ENCODE measurements around the gene ZNF407.

ZNF407 gene

GRCh38 chr18:75054046-75054445 is 456.4 kb downstream of the ZNF407 start:
- Histone ChIP-seq H3K36me3 (ENCODE audit: control insufficient read depth, insufficient read depth, low read length) (no peaks in the 10 kb centered on the region), H3K4me3 (ENCODE audit: low read depth, low read length) (no peak overlapping the region), H3K27me3 (ENCODE audit: control insufficient read depth, insufficient read depth, low read length) (no peaks in the 10 kb centered on the region), H3K9me3 (ENCODE audit: control insufficient read depth, low read length) (no peaks in the 10 kb centered on the region), H3K79me2 (no peaks in the 10 kb centered on the region), H3K4me1 (no peaks in the 10 kb centered on the region), H3K4me2 (ENCODE audit: low read length) (no peak overlapping the region), H3K9ac (no peak overlapping the region), H2AFZ (no peak overlapping the region), H3K27ac (no peak overlapping the region)
- TF ChIP-seq CTCF (IDR thresholded peaks at IDR 0.05) = no peak

- TF ChIP-seq CTCF (IDR thresholded peaks at IDR 0.05) = no peak
- Histone ChIP-seq H3K4me2 (ENCODE audit: low read length) (no peak overlapping the region), H3K4me3 (ENCODE audit: low read depth, low read length) (no peak overlapping the region), H3K27me3 (ENCODE audit: control insufficient read depth, insufficient read depth, low read length) (no peaks in the 10 kb centered on the region), H2AFZ (no peak overlapping the region), H3K9ac (no peak overlapping the region), H3K27ac (no peak overlapping the region), H3K36me3 (ENCODE audit: control insufficient read depth, insufficient read depth, low read length) (no peaks in the 10 kb centered on the region), H3K9me3 (ENCODE audit: control insufficient read depth, low read length) (no peaks in the 10 kb centered on the region), H3K79me2 (no peaks in the 10 kb centered on the region), H3K4me1 (no peaks in the 10 kb centered on the region)
Measured at GRCh38 chr18:75054611-75055010, 456.9 kb downstream of the ZNF407 start.

- Histone ChIP-seq H3K27ac (no peak overlapping the region), H3K4me3 (ENCODE audit: low read depth, low read length) (no peak overlapping the region), H3K9me3 (ENCODE audit: control insufficient read depth, low read length) (no peaks in the 10 kb centered on the region), H2AFZ (no peak overlapping the region), H3K4me1 (no peaks in the 10 kb centered on the region), H3K27me3 (ENCODE audit: control insufficient read depth, insufficient read depth, low read length) (no peaks in the 10 kb centered on the region), H3K36me3 (ENCODE audit: control insufficient read depth, insufficient read depth, low read length) (no peaks in the 10 kb centered on the region), H3K9ac (no peak overlapping the region), H3K4me2 (ENCODE audit: low read length) (no peak overlapping the region), H3K79me2 (no peaks in the 10 kb centered on the region)
- TF ChIP-seq CTCF (IDR thresholded peaks at IDR 0.05) = no peak
Measured at GRCh38 chr18:75057169-75057960, 459.7 kb downstream of the ZNF407 start.

GRCh38 chr18:75060185-75060584 is 462.5 kb downstream of the ZNF407 start:
- Histone ChIP-seq H3K4me3 (ENCODE audit: low read depth, low read length) (no peak overlapping the region), H2AFZ (no peak overlapping the region), H3K4me2 (ENCODE audit: low read length) (no peak overlapping the region), H3K9ac (no peak overlapping the region), H3K27me3 (ENCODE audit: control insufficient read depth, insufficient read depth, low read length) (no peaks in the 10 kb centered on the region), H3K79me2 (no peaks in the 10 kb centered on the region), H3K27ac (no peak overlapping the region), H3K4me1 (no peaks in the 10 kb centered on the region), H3K36me3 (ENCODE audit: control insufficient read depth, insufficient read depth, low read length) (no peaks in the 10 kb centered on the region), H3K9me3 (ENCODE audit: control insufficient read depth, low read length) (no peaks in the 10 kb centered on the region)
- no peak for TF ChIP-seq CTCF (IDR thresholded peaks at IDR 0.05)

Measured in parathyroid adenoma (tissue), 2 donors.